ENCODE measurements around the gene BCAN. TPM values are rescaled to one million over a fixed set of nuclear protein-coding genes. Genes with fewer than 3 reads are reported as not detected.

Gene BCAN
- total RNA-seq, 1 experiment from 2014 or later = 1.2 TPM

DNA sequence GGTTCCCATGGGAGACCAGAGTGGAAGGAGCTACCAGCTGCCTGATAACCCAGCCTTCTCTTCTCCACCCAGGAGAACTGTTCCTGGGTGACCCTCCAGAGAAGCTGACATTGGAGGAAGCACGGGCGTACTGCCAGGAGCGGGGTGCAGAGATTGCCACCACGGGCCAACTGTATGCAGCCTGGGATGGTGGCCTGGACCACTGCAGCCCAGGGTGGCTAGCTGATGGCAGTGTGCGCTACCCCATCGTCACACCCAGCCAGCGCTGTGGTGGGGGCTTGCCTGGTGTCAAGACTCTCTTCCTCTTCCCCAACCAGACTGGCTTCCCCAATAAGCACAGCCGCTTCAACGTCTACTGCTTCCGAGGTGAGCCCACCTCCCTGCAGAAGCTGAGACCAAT is 6.6 kb downstream of the BCAN start:
- Histone ChIP-seq H3K4ac (ENCODE audit: low read depth, low read length) (no peak overlapping the region), H3K27me3 (ENCODE audit: insufficient read depth, low read length) (no peaks in the 10 kb centered on the region; the same call in 1 of the 2 replicates), H4K8ac (replicated peaks; ENCODE audit: insufficient read length, low read depth, low read length) (no peak overlapping the region), H3K23me2 (ENCODE audit: insufficient read length, low read depth, low read length, poor library complexity, severe bottlenecking) (no peaks in the 10 kb centered on the region), H3K23ac (ENCODE audit: insufficient read length, low read depth, low read length) (no peak overlapping the region), H3K4me1 (ENCODE audit: insufficient read depth, low read length) (no peaks in the 10 kb centered on the region), H3K56ac (ENCODE audit: insufficient read length, low read depth, low read length) (no peak overlapping the region), H4K91ac (ENCODE audit: insufficient read length, low read depth, low read length) (no peak overlapping the region), H4K20me1 (ENCODE audit: control insufficient read depth, insufficient read depth, insufficient read length) (no peaks in the 10 kb centered on the region), H2BK15ac (ENCODE audit: low read depth, low read length) (no peak overlapping the region), H3T11ph (ENCODE audit: low read length) (no peak overlapping the region), H3K27ac (ENCODE audit: insufficient read length, low read depth, low read length) (no peak overlapping the region), H3K14ac (ENCODE audit: insufficient read depth, low read length) (no peak overlapping the region), H2BK20ac (ENCODE audit: low read depth, low read length, poor library complexity, severe bottlenecking) (no peak overlapping the region), H2BK12ac (ENCODE audit: insufficient read length, low read depth, low read length) (no peak overlapping the region), H2BK5ac (ENCODE audit: insufficient read length, low read length) (no peak overlapping the region), H2AK5ac (ENCODE audit: insufficient read length, low read length) (no peak overlapping the region), H3K79me1 (ENCODE audit: insufficient read depth, low read depth, low read length, poor library complexity, severe bottlenecking) (no peaks in the 10 kb centered on the region), H2AFZ (ENCODE audit: low read length) (no peak overlapping the region), H3K4me2 (ENCODE audit: insufficient read depth, insufficient read length, low read length) (no peak overlapping the region), H2BK120ac (ENCODE audit: low read depth, low read length, poor library complexity, severe bottlenecking) (no peak overlapping the region), H3K9ac (ENCODE audit: extremely low read depth, insufficient read length, low read length) (no peak overlapping the region), H3K79me2 (ENCODE audit: insufficient read depth, low read length) (no peaks in the 10 kb centered on the region), H4K5ac (ENCODE audit: insufficient read length, low read depth, low read length) (no peak overlapping the region), H3K18ac (ENCODE audit: insufficient read length, low read depth, low read length) (no peak overlapping the region), H3K9me3 (ENCODE audit: control insufficient read depth, low read depth, low read length) (no peaks in the 10 kb centered on the region)
- no CpG with 5 or more reads among the region's 10 CpGs for WGBS (ENCODE audit: extremely low coverage, insufficient read length, low lambda C conversion rate)
- no peak for DNase-seq
- Mint-ChIP-seq H3K9me3 (no peaks in the 10 kb centered on the region; a peak in 1 of 5 replicates), H3K27me3 (ENCODE audit: low read depth) (peaks cover 93% of the 10 kb centered on the region), H3K36me3 (ENCODE audit: insufficient read depth in 1 of 3, low read depth in 3 of 3) (no peaks in the 10 kb centered on the region), H3K4me1 (peaks cover 6 to 9% of the 10 kb centered on the region in 2 experiments; a peak in 3 of 4 replicates), H3K4me3 (no peak overlapping the region; a peak in 1 of 5 replicates), H3K27ac (0 out of 7 replicates have a peak overlapping the region, but pooled peaks of 1 of the 3 experiments have one; percentile 63)
- TF ChIP-seq, protein P1, sequence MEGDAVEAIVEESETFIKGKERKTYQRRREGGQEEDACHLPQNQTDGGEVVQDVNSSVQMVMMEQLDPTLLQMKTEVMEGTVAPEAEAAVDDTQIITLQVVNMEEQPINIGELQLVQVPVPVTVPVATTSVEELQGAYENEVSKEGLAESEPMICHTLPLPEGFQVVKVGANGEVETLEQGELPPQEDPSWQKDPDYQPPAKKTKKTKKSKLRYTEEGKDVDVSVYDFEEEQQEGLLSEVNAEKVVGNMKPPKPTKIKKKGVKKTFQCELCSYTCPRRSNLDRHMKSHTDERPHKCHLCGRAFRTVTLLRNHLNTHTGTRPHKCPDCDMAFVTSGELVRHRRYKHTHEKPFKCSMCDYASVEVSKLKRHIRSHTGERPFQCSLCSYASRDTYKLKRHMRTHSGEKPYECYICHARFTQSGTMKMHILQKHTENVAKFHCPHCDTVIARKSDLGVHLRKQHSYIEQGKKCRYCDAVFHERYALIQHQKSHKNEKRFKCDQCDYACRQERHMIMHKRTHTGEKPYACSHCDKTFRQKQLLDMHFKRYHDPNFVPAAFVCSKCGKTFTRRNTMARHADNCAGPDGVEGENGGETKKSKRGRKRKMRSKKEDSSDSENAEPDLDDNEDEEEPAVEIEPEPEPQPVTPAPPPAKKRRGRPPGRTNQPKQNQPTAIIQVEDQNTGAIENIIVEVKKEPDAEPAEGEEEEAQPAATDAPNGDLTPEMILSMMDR (conservative IDR thresholded peaks at IDR 0.05) = no peak
